GM21717 (cell line): ENCODE measurements around the gene ZMPSTE24.
"Not testable (repeated sequence)": the region's sequence is repeated elsewhere in the genome, so short reads cannot be mapped to it uniquely, and the experiment has no call there.

ENCODE experiments used
- ATAC-seq: cut with Tn5 transposase; IDR thresholded peaks from one replicate; pipeline ENCODE4 v1.9.1; 2021; ENCODE audit warnings: mild to moderate bottlenecking, moderate library complexity; ENCODE audit not compliant: unreplicated experiment

ZMPSTE24 gene

GRCh38 chr1:40316595-40317393, 58.8 kb downstream of the ZMPSTE24 start, which contains the start of gene COL9A2:
TSS of gene COL9A2 (minus strand) at chr1:40317286. CDS start at chr1:40317197, 89 bp downstream.
- no peak for ATAC-seq

GRCh38 chr1:40317394-40318074, 59.5 kb downstream of the ZMPSTE24 start:
- no peak for ATAC-seq

- ATAC-seq, result no peak
Observed at GRCh38 chr1:40318476-40318875, 60.4 kb downstream of the ZMPSTE24 start.

GRCh38 chr1:40318970-40319621, 61.1 kb downstream of the ZMPSTE24 start:
- no peak for ATAC-seq

GRCh38 chr1:40331403-40331802, 73.4 kb downstream of the ZMPSTE24 start:
- ATAC-seq, result not testable (repeated sequence)

GRCh38 chr1:40332695-40333094, 74.7 kb downstream of the ZMPSTE24 start:
- no peak for ATAC-seq

- no peak for ATAC-seq
Observed at GRCh38 chr1:40337443-40337842, 79.4 kb downstream of the ZMPSTE24 start.

- ATAC-seq, result peak; percentile 76
Observed at GRCh38 chr1:40338745-40339419, 80.8 kb downstream of the ZMPSTE24 start.

- ATAC-seq, result no peak
Observed at GRCh38 chr1:40339420-40340323, 81.6 kb downstream of the ZMPSTE24 start.

GRCh38 chr1:40341491-40342380, 83.7 kb downstream of the ZMPSTE24 start:
- ATAC-seq, result no peak

- not testable (repeated sequence) for ATAC-seq
Observed at GRCh38 chr1:40342381-40342717, 84.3 kb downstream of the ZMPSTE24 start.
